Epithelial cell of proximal tubule (primary cell): Measurements from ENCODE around the gene KNL1. TPM values are rescaled to one million over a fixed set of nuclear protein-coding genes. Genes with fewer than 3 reads are reported as not detected.
A peak's percentile ranks its signal among the peaks of the same experiment; 100 is the strongest.

Experiments
- DNase-seq: peaks from one replicate; pipeline ENCODE4 v3.0.0-alpha.2; 2011; ENCODE audit warnings: low read depth
- H3K4me3 ChIP-seq: 2 replicates; pipeline ENCODE4 v1.5.1; 2011; ENCODE audit warnings: low read depth, mild to moderate bottlenecking, low read length
- total RNA-seq: library from RNA; depleted of rRNA; stranded (reverse); fragments of >200 nt; gene quantifications from 2 replicates; pipeline ENCODE4 v1.2.3, GENCODE V29; 2015
- TF ChIP-seq, protein P1 (sequence below): conservative IDR thresholded peaks from 2 replicates; pipeline ENCODE4 v1.5.1; 2012; ENCODE audit warnings: low read depth, mild to moderate bottlenecking, low read length

KNL1 gene
- total RNA-seq, 1 donor from 2014 or later = 23.9 TPM

- H3K4me3 ChIP-seq = no peak overlapping the region
- DNase-seq = no peak
- TF ChIP-seq, protein P1, sequence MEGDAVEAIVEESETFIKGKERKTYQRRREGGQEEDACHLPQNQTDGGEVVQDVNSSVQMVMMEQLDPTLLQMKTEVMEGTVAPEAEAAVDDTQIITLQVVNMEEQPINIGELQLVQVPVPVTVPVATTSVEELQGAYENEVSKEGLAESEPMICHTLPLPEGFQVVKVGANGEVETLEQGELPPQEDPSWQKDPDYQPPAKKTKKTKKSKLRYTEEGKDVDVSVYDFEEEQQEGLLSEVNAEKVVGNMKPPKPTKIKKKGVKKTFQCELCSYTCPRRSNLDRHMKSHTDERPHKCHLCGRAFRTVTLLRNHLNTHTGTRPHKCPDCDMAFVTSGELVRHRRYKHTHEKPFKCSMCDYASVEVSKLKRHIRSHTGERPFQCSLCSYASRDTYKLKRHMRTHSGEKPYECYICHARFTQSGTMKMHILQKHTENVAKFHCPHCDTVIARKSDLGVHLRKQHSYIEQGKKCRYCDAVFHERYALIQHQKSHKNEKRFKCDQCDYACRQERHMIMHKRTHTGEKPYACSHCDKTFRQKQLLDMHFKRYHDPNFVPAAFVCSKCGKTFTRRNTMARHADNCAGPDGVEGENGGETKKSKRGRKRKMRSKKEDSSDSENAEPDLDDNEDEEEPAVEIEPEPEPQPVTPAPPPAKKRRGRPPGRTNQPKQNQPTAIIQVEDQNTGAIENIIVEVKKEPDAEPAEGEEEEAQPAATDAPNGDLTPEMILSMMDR = no peak
Measured at GRCh38 chr15:40697916-40698315, 103.9 kb downstream of the KNL1 start.

- no peak for DNase-seq
- no peak overlapping the region for H3K4me3 ChIP-seq
- TF ChIP-seq, protein P1 = peak; percentile 35
Measured at GRCh38 chr15:40702077-40702476, 108.0 kb downstream of the KNL1 start.

DNA sequence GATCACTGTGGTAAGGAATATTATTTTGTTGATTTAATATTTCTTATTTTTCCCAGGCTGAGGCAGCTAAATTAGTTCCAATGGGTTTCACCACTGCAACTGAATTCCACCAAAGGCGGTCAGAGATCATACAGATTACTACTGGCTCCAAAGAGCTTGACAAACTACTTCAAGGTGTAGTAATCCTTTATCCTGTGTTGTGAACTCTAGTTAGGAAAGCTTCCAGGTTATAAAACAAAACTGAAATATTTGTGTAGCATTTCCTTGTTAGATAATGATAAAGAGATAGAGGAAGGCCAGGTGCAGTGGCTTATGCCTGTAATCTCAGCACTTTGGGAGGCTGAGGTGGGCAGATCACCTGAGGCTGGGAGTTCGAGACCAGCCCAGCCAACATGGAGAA lies 112.1 kb downstream of the KNL1 start:
- TF ChIP-seq, protein P1 = no peak
- DNase-seq = no peak
- no peak overlapping the region for H3K4me3 ChIP-seq

Other genes with a start within 250 kb of the KNL1 start
- gene PHGR1, start 243.2 kb upstream of the KNL1 start, total RNA-seq = not detected in 2 replicates
- 0.22 and 0.40 TPM in 2 replicates for gene DISP2, start 236.0 kb upstream of the KNL1 start, total RNA-seq
- 54.7 and 107 TPM in 2 replicates for gene KNSTRN, start 211.5 kb upstream of the KNL1 start, total RNA-seq
- 34.4 and 41.2 TPM in 2 replicates for gene IVD, start 188.5 kb upstream of the KNL1 start, total RNA-seq
- 14.0 and 15.7 TPM in 2 replicates for gene BAHD1, start 153.3 kb upstream of the KNL1 start, total RNA-seq
- gene CHST14, start 123.3 kb upstream of the KNL1 start, total RNA-seq = 14.4 and 20.0 TPM in 2 replicates
- 19.7 and 32.8 TPM in 2 replicates for gene CCDC32, start 29.2 kb upstream of the KNL1 start, total RNA-seq
- 10.1 and 17.9 TPM in 2 replicates for gene RPUSD2, start 24.9 kb upstream of the KNL1 start, total RNA-seq
- 19.5 and 20.8 TPM in 2 replicates for gene RAD51, start 100.9 kb downstream of the KNL1 start, total RNA-seq
- 20.6 and 25.4 TPM in 2 replicates for gene RMDN3, start 161.0 kb downstream of the KNL1 start, total RNA-seq
- 87.2 and 113 TPM in 2 replicates for gene GCHFR, start 169.8 kb downstream of the KNL1 start, total RNA-seq
- gene C15orf62, start 175.7 kb downstream of the KNL1 start, total RNA-seq = 0.63 and 2.7 TPM in 2 replicates
- gene ZFYVE19, start 212.8 kb downstream of the KNL1 start, total RNA-seq = 30.0 and 34.8 TPM in 2 replicates
- 21.7 and 43.2 TPM in 2 replicates for gene DNAJC17, start 213.2 kb downstream of the KNL1 start, total RNA-seq
- not detected in 2 replicates for gene PPP1R14D, start 234.5 kb downstream of the KNL1 start, total RNA-seq
- 159 and 319 TPM in 2 replicates for gene SPINT1, start 249.8 kb downstream of the KNL1 start, total RNA-seq